ENCODE results near the gene NAPG. TPM values are rescaled to one million over a fixed set of nuclear protein-coding genes. Genes with fewer than 3 reads are reported as not detected.
"Not testable (repeated sequence)": the region's sequence is repeated elsewhere in the genome, so short reads cannot be mapped to it uniquely, and the experiment has no call there.

Gene NAPG
- total RNA-seq, 1 experiment from 2014 or later = 25.8 TPM

DNA sequence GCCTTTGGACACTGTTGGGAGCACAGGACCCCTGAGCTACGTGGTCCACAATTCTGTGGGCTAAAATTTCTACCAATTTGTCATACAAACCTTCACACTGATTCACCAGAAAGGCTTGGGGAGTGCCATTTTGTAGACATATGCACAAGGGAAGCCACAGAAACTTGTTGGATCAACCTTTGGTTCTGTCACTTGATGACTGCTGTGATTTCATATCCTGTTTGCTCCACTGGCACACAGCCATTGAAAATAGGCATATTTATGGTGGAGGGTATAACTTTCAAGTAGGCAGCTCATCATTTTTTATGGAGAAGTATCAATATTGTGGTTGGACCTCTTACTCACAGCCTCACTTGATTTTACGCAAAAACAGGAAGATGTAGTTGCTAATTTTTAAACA is 10.5 kb downstream of the NAPG start:
- H3K4me3 Mint-ChIP-seq = no peak overlapping the region
- CTCF ChIA-PET = no interaction called here

DNA sequence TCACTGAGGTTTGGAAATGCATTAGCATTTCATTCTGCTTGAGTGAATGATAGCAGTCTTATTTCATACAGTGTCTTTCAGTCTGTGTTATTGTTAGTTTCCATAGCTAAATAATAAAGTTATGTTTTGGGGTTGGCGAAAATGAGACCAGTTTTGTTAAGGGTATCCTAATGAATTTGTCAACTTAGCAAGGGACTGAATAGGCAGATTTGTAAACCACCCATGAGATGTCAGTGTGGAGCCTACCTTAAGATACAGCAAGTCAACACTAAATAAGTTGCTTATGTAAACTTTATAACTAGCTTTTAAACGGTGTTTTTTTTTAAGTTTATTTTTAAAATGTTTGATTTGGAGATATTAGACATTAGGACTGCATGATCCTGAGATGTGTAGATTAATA is 11.9 kb downstream of the NAPG start:
- H3K4me1 Mint-ChIP-seq = no peaks in the 10 kb centered on the region
- no peak overlapping the region for H3K27ac Mint-ChIP-seq
- TF ChIP-seq, protein P1, sequence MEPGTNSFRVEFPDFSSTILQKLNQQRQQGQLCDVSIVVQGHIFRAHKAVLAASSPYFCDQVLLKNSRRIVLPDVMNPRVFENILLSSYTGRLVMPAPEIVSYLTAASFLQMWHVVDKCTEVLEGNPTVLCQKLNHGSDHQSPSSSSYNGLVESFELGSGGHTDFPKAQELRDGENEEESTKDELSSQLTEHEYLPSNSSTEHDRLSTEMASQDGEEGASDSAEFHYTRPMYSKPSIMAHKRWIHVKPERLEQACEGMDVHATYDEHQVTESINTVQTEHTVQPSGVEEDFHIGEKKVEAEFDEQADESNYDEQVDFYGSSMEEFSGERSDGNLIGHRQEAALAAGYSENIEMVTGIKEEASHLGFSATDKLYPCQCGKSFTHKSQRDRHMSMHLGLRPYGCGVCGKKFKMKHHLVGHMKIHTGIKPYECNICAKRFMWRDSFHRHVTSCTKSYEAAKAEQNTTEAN (CRISPR knock-in tag; IDR thresholded peaks at IDR 0.05) = no peak
- no peak for ATAC-seq
- no peak for DNase-seq (ENCODE audit: low spot score)
- CTCF ChIA-PET = no interaction called here
- no peaks in the 10 kb centered on the region for H3K9me3 Mint-ChIP-seq
- H3K4me3 Mint-ChIP-seq = no peak overlapping the region
- POLR2A ChIA-PET = no interaction called here
- no peaks in the 10 kb centered on the region for H3K27me3 Mint-ChIP-seq (ENCODE audit: low read depth)
- peaks cover 39% of the 10 kb centered on the region for H3K36me3 Mint-ChIP-seq

More for the DNA sequence above, 10.5 kb downstream of the NAPG start:
- TF ChIP-seq, protein P2, sequence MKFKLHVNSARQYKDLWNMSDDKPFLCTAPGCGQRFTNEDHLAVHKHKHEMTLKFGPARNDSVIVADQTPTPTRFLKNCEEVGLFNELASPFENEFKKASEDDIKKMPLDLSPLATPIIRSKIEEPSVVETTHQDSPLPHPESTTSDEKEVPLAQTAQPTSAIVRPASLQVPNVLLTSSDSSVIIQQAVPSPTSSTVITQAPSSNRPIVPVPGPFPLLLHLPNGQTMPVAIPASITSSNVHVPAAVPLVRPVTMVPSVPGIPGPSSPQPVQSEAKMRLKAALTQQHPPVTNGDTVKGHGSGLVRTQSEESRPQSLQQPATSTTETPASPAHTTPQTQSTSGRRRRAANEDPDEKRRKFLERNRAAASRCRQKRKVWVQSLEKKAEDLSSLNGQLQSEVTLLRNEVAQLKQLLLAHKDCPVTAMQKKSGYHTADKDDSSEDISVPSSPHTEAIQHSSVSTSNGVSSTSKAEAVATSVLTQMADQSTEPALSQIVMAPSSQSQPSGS (CRISPR knock-in tag; IDR thresholded peaks at IDR 0.05; ENCODE audit: borderline replicate concordance, low read depth) = no peak
- no peak for TF ChIP-seq ZNF263 (CRISPR knock-in tag; IDR thresholded peaks at IDR 0.05; ENCODE audit: low read depth)
- TF ChIP-seq ZNF232 (CRISPR knock-in tag; IDR thresholded peaks at IDR 0.05) = no peak
- TF ChIP-seq, protein P3, sequence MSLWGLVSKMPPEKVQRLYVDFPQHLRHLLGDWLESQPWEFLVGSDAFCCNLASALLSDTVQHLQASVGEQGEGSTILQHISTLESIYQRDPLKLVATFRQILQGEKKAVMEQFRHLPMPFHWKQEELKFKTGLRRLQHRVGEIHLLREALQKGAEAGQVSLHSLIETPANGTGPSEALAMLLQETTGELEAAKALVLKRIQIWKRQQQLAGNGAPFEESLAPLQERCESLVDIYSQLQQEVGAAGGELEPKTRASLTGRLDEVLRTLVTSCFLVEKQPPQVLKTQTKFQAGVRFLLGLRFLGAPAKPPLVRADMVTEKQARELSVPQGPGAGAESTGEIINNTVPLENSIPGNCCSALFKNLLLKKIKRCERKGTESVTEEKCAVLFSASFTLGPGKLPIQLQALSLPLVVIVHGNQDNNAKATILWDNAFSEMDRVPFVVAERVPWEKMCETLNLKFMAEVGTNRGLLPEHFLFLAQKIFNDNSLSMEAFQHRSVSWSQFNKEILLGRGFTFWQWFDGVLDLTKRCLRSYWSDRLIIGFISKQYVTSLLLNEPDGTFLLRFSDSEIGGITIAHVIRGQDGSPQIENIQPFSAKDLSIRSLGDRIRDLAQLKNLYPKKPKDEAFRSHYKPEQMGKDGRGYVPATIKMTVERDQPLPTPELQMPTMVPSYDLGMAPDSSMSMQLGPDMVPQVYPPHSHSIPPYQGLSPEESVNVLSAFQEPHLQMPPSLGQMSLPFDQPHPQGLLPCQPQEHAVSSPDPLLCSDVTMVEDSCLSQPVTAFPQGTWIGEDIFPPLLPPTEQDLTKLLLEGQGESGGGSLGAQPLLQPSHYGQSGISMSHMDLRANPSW (CRISPR knock-in tag; conservative IDR thresholded peaks at IDR 0.05; ENCODE audit: low read depth) = no peak
- TF ChIP-seq, protein P4, sequence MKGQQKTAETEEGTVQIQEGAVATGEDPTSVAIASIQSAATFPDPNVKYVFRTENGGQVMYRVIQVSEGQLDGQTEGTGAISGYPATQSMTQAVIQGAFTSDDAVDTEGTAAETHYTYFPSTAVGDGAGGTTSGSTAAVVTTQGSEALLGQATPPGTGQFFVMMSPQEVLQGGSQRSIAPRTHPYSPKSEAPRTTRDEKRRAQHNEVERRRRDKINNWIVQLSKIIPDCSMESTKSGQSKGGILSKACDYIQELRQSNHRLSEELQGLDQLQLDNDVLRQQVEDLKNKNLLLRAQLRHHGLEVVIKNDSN (CRISPR knock-in tag; IDR thresholded peaks at IDR 0.05) = no peak
- no peaks in the 10 kb centered on the region for H3K9me3 Mint-ChIP-seq
- POLR2A ChIA-PET = no interaction called here
- H3K27ac Mint-ChIP-seq = no peak overlapping the region
- ATAC-seq = no peak
- H3K27me3 Mint-ChIP-seq (ENCODE audit: low read depth) = no peaks in the 10 kb centered on the region
- DNase-seq (ENCODE audit: low spot score) = no peak
- no peaks in the 10 kb centered on the region for H3K4me1 Mint-ChIP-seq
- H3K36me3 Mint-ChIP-seq = peaks cover 29% of the 10 kb centered on the region

DNA sequence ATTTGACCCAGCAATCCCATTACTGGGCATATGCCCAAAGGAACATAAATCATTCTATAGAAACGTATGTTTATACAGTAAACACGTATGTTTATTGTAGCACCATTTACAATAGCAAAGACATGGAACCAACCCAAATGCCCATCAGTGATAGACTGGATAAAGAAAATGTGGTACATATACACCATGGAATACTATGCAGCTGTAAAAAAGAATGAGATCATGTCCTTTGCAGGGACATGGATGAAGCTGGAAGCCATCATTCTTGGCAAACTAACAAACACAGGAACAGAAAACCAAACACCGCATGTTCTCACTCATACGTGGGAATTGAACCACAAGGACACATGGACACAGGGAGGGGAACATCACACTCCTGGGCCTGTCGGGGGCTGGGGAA is 13.3 kb downstream of the NAPG start:
- ATAC-seq; H3K9me3 Mint-ChIP-seq; H3K4me3 Mint-ChIP-seq; H3K4me1 Mint-ChIP-seq; H3K27me3 Mint-ChIP-seq (ENCODE audit: low read depth); DNase-seq (ENCODE audit: low spot score); CTCF ChIA-PET; H3K27ac Mint-ChIP-seq; POLR2A ChIA-PET: not testable (repeated sequence)
- H3K36me3 Mint-ChIP-seq = peaks cover 44% of the 10 kb centered on the region

DNA sequence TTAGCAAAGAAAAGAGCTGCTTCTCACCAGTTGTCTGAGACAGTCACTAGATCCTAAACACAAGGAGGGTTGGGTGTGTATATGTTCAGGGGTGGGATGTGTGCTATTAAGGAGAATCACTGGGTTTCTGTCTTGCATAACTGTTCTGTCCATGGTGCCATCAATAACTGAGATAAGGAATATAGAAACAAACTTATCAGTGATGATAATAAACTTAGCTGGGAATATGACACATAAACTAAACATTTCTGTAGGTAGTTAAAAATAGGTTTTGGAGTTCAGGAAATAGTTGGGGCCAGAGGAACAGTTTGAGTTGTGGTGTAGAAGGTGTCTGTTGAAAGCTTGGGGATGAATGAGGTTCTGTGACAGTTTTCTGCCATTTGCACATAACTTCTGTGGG is 17.4 kb downstream of the NAPG start:
- Mint-ChIP-seq H3K4me1 (no peaks in the 10 kb centered on the region), H3K36me3 (peaks cover 67% of the 10 kb centered on the region), H3K27me3 (ENCODE audit: low read depth) (no peaks in the 10 kb centered on the region), H3K4me3 (no peak overlapping the region), H3K27ac (no peak overlapping the region), H3K9me3 (no peaks in the 10 kb centered on the region)
- DNase-seq (ENCODE audit: low spot score) (no peak), ATAC-seq (no peak)
- ChIA-PET CTCF (interaction anchor here (1.1 to 2.5 kb wide), 2 partner anchors 10 to 17 kb away, joined by 4 to 14 read pairs; no protein-coding TSS in a partner anchor), POLR2A (interaction anchor here (0.6 to 0.7 kb wide), 2 partner anchors 189 to 1014 kb away, joined by 3 to 5 read pairs; no protein-coding TSS in a partner anchor)
- TF ChIP-seq, protein P5, sequence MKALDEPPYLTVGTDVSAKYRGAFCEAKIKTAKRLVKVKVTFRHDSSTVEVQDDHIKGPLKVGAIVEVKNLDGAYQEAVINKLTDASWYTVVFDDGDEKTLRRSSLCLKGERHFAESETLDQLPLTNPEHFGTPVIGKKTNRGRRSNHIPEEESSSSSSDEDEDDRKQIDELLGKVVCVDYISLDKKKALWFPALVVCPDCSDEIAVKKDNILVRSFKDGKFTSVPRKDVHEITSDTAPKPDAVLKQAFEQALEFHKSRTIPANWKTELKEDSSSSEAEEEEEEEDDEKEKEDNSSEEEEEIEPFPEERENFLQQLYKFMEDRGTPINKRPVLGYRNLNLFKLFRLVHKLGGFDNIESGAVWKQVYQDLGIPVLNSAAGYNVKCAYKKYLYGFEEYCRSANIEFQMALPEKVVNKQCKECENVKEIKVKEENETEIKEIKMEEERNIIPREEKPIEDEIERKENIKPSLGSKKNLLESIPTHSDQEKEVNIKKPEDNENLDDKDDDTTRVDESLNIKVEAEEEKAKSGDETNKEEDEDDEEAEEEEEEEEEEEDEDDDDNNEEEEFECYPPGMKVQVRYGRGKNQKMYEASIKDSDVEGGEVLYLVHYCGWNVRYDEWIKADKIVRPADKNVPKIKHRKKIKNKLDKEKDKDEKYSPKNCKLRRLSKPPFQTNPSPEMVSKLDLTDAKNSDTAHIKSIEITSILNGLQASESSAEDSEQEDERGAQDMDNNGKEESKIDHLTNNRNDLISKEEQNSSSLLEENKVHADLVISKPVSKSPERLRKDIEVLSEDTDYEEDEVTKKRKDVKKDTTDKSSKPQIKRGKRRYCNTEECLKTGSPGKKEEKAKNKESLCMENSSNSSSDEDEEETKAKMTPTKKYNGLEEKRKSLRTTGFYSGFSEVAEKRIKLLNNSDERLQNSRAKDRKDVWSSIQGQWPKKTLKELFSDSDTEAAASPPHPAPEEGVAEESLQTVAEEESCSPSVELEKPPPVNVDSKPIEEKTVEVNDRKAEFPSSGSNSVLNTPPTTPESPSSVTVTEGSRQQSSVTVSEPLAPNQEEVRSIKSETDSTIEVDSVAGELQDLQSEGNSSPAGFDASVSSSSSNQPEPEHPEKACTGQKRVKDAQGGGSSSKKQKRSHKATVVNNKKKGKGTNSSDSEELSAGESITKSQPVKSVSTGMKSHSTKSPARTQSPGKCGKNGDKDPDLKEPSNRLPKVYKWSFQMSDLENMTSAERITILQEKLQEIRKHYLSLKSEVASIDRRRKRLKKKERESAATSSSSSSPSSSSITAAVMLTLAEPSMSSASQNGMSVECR (CRISPR knock-in tag; IDR thresholded peaks at IDR 0.05; ENCODE audit: borderline replicate concordance) = no peak
- no peak for TF ChIP-seq CBFB (CRISPR knock-in tag; IDR thresholded peaks at IDR 0.05; ENCODE audit: low read depth)
- no peak for TF ChIP-seq KAT7 (CRISPR knock-in tag; IDR thresholded peaks at IDR 0.05; ENCODE audit: borderline replicate concordance)
- no peak for TF ChIP-seq CREB1 (CRISPR knock-in tag; IDR thresholded peaks at IDR 0.05)
- no peak for TF ChIP-seq SMAD3 (CRISPR knock-in tag; IDR thresholded peaks at IDR 0.05; ENCODE audit: borderline replicate concordance)
- TF ChIP-seq, protein P6, sequence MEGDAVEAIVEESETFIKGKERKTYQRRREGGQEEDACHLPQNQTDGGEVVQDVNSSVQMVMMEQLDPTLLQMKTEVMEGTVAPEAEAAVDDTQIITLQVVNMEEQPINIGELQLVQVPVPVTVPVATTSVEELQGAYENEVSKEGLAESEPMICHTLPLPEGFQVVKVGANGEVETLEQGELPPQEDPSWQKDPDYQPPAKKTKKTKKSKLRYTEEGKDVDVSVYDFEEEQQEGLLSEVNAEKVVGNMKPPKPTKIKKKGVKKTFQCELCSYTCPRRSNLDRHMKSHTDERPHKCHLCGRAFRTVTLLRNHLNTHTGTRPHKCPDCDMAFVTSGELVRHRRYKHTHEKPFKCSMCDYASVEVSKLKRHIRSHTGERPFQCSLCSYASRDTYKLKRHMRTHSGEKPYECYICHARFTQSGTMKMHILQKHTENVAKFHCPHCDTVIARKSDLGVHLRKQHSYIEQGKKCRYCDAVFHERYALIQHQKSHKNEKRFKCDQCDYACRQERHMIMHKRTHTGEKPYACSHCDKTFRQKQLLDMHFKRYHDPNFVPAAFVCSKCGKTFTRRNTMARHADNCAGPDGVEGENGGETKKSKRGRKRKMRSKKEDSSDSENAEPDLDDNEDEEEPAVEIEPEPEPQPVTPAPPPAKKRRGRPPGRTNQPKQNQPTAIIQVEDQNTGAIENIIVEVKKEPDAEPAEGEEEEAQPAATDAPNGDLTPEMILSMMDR (IDR thresholded peaks at IDR 0.05) = no peak
- TF ChIP-seq FOXP1 (CRISPR knock-in tag; IDR thresholded peaks at IDR 0.05; ENCODE audit: borderline replicate concordance) = no peak
